Omental fat pad (tissue), 4 donors: ENCODE results near the gene IL12RB2. TPM values are rescaled to one million over a fixed set of nuclear protein-coding genes. Genes with fewer than 3 reads are reported as not detected.

Experiments
- ATAC-seq: fragments of 150-250 bp; one replicate; pipeline ENCODE4 v1.9.1; 2016; ENCODE audit warnings: mild to moderate bottlenecking, moderate library complexity; ENCODE audit not compliant: low FRiP score
- DNase-seq: peaks from one replicate; pipeline ENCODE4 v3.0.0-alpha.2; 2019; ENCODE audit warnings: low spot score
- CTCF ChIP-seq, 3 donors: fragments of 450-650 bp; IDR thresholded peaks; one replicate each; pipeline ENCODE4 v1.5.1; 2016 to 2017; ENCODE audit warnings: antibody characterized with exemption in 3 of 3, mild to moderate bottlenecking in 3 of 3, moderate library complexity in 2 of 3
- total RNA-seq, 4 donors: library from RNA; depleted of rRNA; stranded (reverse); fragments of >200 nt; gene quantifications; one replicate each; pipeline ENCODE4 v1.1.0, GENCODE V29; 2016

The IL12RB2 gene
- total RNA-seq, 4 donors from 2014 or later: 2.0 to 8.9 (median 6.5) TPM

GRCh38 chr1:67312615-67313014 lies 4.9 kb downstream of the IL12RB2 start:
- ATAC-seq: no peak
- DNase-seq: no peak
- TF ChIP-seq CTCF (IDR thresholded peaks at IDR 0.05): no peak

GRCh38 chr1:67313934-67314671 lies 6.4 kb downstream of the IL12RB2 start:
- no peak for DNase-seq
- ATAC-seq: no peak
- no peak for TF ChIP-seq CTCF (IDR thresholded peaks at IDR 0.05)

GRCh38 chr1:67314696-67315095 lies 7.0 kb downstream of the IL12RB2 start:
- ATAC-seq (no peak), DNase-seq (no peak)
- no peak for TF ChIP-seq CTCF (IDR thresholded peaks at IDR 0.05)

GRCh38 chr1:67316180-67316902 lies 8.7 kb downstream of the IL12RB2 start:
- TF ChIP-seq CTCF (IDR thresholded peaks at IDR 0.05): no peak
- DNase-seq (no peak), ATAC-seq (no peak)

- ATAC-seq (no peak), DNase-seq (no peak)
- no peak for TF ChIP-seq CTCF (IDR thresholded peaks at IDR 0.05)
These were observed 9.2 kb downstream of the IL12RB2 start for GRCh38 chr1:67316918-67317317.

- ATAC-seq: no peak
These were observed 10.1 kb downstream of the IL12RB2 start for GRCh38 chr1:67317803-67318202.

More at GRCh38 chr1:67317803-67318202, 10.1 kb downstream of the IL12RB2 start:
- no peak for TF ChIP-seq CTCF (IDR thresholded peaks at IDR 0.05)
- no peak for DNase-seq
